ENCODE results near the gene IKZF5. TPM values are rescaled to one million over a fixed set of nuclear protein-coding genes. Genes with fewer than 3 reads are reported as not detected.

IKZF5 gene
- total and polyA plus RNA-seq, 2 donors from 2014 or later = 7.3 to 17.1 TPM

DNA sequence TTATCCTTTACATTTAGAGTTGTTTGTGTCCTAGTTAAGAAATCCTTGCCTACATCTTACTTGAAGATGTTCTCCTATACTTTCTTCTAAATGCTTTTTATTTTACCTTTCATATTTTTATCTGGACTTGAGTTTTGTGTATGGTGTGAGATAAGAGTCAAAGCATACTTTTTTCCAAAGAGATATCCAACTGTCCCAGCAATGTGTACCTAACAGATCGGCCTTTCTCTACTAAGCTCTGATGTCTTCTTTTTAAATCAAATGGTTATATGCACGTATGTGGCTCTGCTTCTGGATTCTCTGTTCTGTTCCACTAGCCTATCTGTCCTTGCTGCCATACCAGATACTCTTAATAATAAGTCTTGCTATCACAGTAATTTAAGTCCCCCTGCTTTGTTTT, 7.2 kb downstream of the IKZF5 start:
- H3K36me3 ChIP-seq (ENCODE audit: control insufficient read depth in 2 of 3, insufficient read depth in 3 of 3, low read length in 3 of 3) = peaks cover 0 to 2% (median 0%) of the 10 kb centered on the region in 3 donors
- no peak overlapping the region for H3K27ac ChIP-seq (ENCODE audit: low read depth in 2 of 2, low read length in 2 of 2)
- no peak overlapping the region for H3K4me3 ChIP-seq (ENCODE audit: low read length in 3 of 3)
- peaks cover 0 to 10% (median 0%) of the 10 kb centered on the region in 3 donors for H3K4me1 ChIP-seq (ENCODE audit: control insufficient read depth in 2 of 3, insufficient read depth in 2 of 3, low read depth in 1 of 3, low read length in 3 of 3)
- no peaks in the 10 kb centered on the region for H3K27me3 ChIP-seq (ENCODE audit: control insufficient read depth, insufficient read depth, low read length)
- no peaks in the 10 kb centered on the region for H3K9me3 ChIP-seq (ENCODE audit: control insufficient read depth in 2 of 3, insufficient read depth in 1 of 3, low read length in 3 of 3)
- no peak overlapping the region for H3K9ac ChIP-seq (ENCODE audit: low read length in 3 of 3)
- TF ChIP-seq CTCF (IDR thresholded peaks at IDR 0.05; ENCODE audit: borderline replicate concordance, extremely low read depth, insufficient read depth) = no peak
- no peak for DNase-seq
- FAIRE-seq = no peak
- intact Hi-C loops (cut with DNase I) = no loop called here

DNA sequence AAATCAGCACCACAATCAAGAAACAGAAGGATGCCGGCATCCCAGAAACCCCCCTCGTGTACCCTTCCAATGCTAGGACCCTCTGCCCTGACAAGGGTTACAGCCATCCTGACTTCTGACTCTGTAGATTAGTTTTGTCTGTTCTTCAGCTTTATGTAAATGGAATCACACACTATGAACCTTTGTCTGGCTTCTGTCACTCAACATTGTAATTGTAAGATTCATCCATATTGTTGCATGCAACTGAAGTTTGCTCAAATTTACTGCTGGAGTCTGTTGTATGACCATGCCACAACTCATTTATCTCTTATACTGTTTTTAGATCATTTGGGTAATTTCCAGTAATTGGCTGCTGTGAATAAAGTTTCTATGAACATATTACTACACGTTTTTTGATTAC, 8.4 kb downstream of the IKZF5 start:
- Histone ChIP-seq H3K9ac (ENCODE audit: low read length in 3 of 3) (no peak overlapping the region), H3K4me3 (ENCODE audit: low read length in 3 of 3) (no peak overlapping the region), H3K36me3 (ENCODE audit: control insufficient read depth in 2 of 3, insufficient read depth in 3 of 3, low read length in 3 of 3) (peaks cover 4 to 7% (median 5%) of the 10 kb centered on the region in 3 donors), H3K4me1 (ENCODE audit: control insufficient read depth in 2 of 3, insufficient read depth in 2 of 3, low read depth in 1 of 3, low read length in 3 of 3) (peaks cover 0 to 9% (median 0%) of the 10 kb centered on the region in 3 donors), H3K9me3 (ENCODE audit: control insufficient read depth in 2 of 3, insufficient read depth in 1 of 3, low read length in 3 of 3) (no peaks in the 10 kb centered on the region), H3K27me3 (ENCODE audit: control insufficient read depth, insufficient read depth, low read length) (no peaks in the 10 kb centered on the region), H3K27ac (ENCODE audit: low read depth in 2 of 2, low read length in 2 of 2) (no peak overlapping the region)
- FAIRE-seq (no peak), DNase-seq (no peak)
- intact Hi-C loops (cut with DNase I) = no loop called here
- TF ChIP-seq CTCF (IDR thresholded peaks at IDR 0.05; ENCODE audit: borderline replicate concordance, extremely low read depth, insufficient read depth) = no peak

DNA sequence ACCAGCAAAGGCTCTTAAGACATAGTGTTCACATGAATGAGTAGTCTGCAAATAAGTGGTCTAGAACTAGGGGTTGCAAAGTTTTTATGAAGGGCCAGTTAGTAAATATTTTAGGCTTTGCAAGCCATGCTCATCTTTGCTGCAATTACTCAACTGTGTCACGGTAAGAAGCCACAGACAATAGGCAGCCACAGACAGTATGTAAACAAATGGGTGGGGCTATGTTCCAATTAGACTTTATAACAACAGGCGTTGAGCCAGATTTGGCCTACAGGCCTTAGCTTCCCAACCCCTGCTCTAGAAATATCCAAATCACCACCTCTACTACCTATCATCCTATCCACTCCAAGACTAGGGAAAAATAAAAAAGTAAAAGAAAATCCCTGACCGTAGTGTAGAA, 9.2 kb downstream of the IKZF5 start:
- H3K4me1 ChIP-seq (ENCODE audit: control insufficient read depth in 2 of 3, insufficient read depth in 2 of 3, low read depth in 1 of 3, low read length in 3 of 3) = peaks cover 0 to 9% (median 0%) of the 10 kb centered on the region in 3 donors
- H3K27me3 ChIP-seq (ENCODE audit: control insufficient read depth, insufficient read depth, low read length) = no peaks in the 10 kb centered on the region
- peaks cover 4 to 14% (median 9%) of the 10 kb centered on the region in 3 donors for H3K36me3 ChIP-seq (ENCODE audit: control insufficient read depth in 2 of 3, insufficient read depth in 3 of 3, low read length in 3 of 3)
- DNase-seq (no peak), FAIRE-seq (no peak)
- no peak overlapping the region for H3K9ac ChIP-seq (ENCODE audit: low read length in 3 of 3)
- no peak overlapping the region for H3K27ac ChIP-seq (ENCODE audit: low read depth in 2 of 2, low read length in 2 of 2)
- H3K9me3 ChIP-seq (ENCODE audit: control insufficient read depth in 2 of 3, insufficient read depth in 1 of 3, low read length in 3 of 3) = no peaks in the 10 kb centered on the region
- TF ChIP-seq CTCF (IDR thresholded peaks at IDR 0.05; ENCODE audit: borderline replicate concordance, extremely low read depth, insufficient read depth) = no peak
- H3K4me3 ChIP-seq (ENCODE audit: low read length in 3 of 3) = no peak overlapping the region
- intact Hi-C loops (cut with DNase I) = no loop called here

- Histone ChIP-seq H3K9me3 (ENCODE audit: control insufficient read depth in 2 of 3, insufficient read depth in 1 of 3, low read length in 3 of 3) (no peaks in the 10 kb centered on the region), H3K36me3 (ENCODE audit: control insufficient read depth in 2 of 3, insufficient read depth in 3 of 3, low read length in 3 of 3) (peaks cover 6 to 18% (median 13%) of the 10 kb centered on the region in 3 donors), H3K4me3 (ENCODE audit: low read length in 3 of 3) (no peak overlapping the region), H3K9ac (ENCODE audit: low read length in 3 of 3) (no peak overlapping the region), H3K4me1 (ENCODE audit: control insufficient read depth in 2 of 3, insufficient read depth in 2 of 3, low read depth in 1 of 3, low read length in 3 of 3) (peaks cover 0 to 9% (median 0%) of the 10 kb centered on the region in 3 donors), H3K27ac (ENCODE audit: low read depth in 2 of 2, low read length in 2 of 2) (no peak overlapping the region), H3K27me3 (ENCODE audit: control insufficient read depth, insufficient read depth, low read length) (no peaks in the 10 kb centered on the region)
- intact Hi-C loops (cut with DNase I) = no loop called here
- TF ChIP-seq CTCF (IDR thresholded peaks at IDR 0.05; ENCODE audit: borderline replicate concordance, extremely low read depth, insufficient read depth) = no peak
- no peak for DNase-seq
- no peak for FAIRE-seq
Observed at GRCh38 chr10:122998934-122999333, 9.7 kb downstream of the IKZF5 start.

Data from kidney (tissue), 14 donors.